Omental fat pad (tissue), 4 donors: Measurements from ENCODE around the gene PRKAG2. TPM values are rescaled to one million over a fixed set of nuclear protein-coding genes. Genes with fewer than 3 reads are reported as not detected.

Experiments used
- ATAC-seq: fragments of 150-250 bp; one replicate; pipeline ENCODE4 v1.9.1; 2016; ENCODE audit warnings: mild to moderate bottlenecking, moderate library complexity; ENCODE audit not compliant: low FRiP score
- DNase-seq: peaks from one replicate; pipeline ENCODE4 v3.0.0-alpha.2; 2019; ENCODE audit warnings: low spot score
- CTCF ChIP-seq, 3 donors: fragments of 450-650 bp; IDR thresholded peaks; one replicate each; pipeline ENCODE4 v1.5.1; 2016 to 2017; ENCODE audit warnings: antibody characterized with exemption in 3 of 3, mild to moderate bottlenecking in 3 of 3, moderate library complexity in 2 of 3
- total RNA-seq, 4 donors: library from RNA; depleted of rRNA; stranded (reverse); fragments of >200 nt; gene quantifications; one replicate each; pipeline ENCODE4 v1.1.0, GENCODE V29; 2016

PRKAG2 gene
- total RNA-seq, 4 donors from 2014 or later = 31.6 to 49.5 (median 36.9) TPM

- no peak for ATAC-seq
- TF ChIP-seq CTCF (IDR thresholded peaks at IDR 0.05) = no peak
- no peak for DNase-seq
Measured at GRCh38 chr7:151872531-151873401, 4.1 kb downstream of the PRKAG2 start.

GRCh38 chr7:151871904-151872303 is 5.0 kb downstream of the PRKAG2 start:
- no peak for TF ChIP-seq CTCF (IDR thresholded peaks at IDR 0.05)
- DNase-seq (no peak), ATAC-seq (no peak)

- ATAC-seq (no peak), DNase-seq (no peak)
- no peak for TF ChIP-seq CTCF (IDR thresholded peaks at IDR 0.05)
Measured at GRCh38 chr7:151871189-151871735, 5.7 kb downstream of the PRKAG2 start.

- DNase-seq = no peak
- no peak for ATAC-seq
- TF ChIP-seq CTCF (IDR thresholded peaks at IDR 0.05) = no peak
Measured at GRCh38 chr7:151869968-151870918, 6.7 kb downstream of the PRKAG2 start.

GRCh38 chr7:151869455-151869854 is 7.5 kb downstream of the PRKAG2 start:
- ATAC-seq (no peak), DNase-seq (no peak)

GRCh38 chr7:151869109-151869428 is 7.8 kb downstream of the PRKAG2 start:
- TF ChIP-seq CTCF (IDR thresholded peaks at IDR 0.05) = no peak
- ATAC-seq = no peak

More at GRCh38 chr7:151869455-151869854, 7.5 kb downstream of the PRKAG2 start:
- no peak for TF ChIP-seq CTCF (IDR thresholded peaks at IDR 0.05)

More at GRCh38 chr7:151869109-151869428, 7.8 kb downstream of the PRKAG2 start:
- no peak for DNase-seq
